Tibial nerve (tissue), 4 donors: ENCODE measurements around the gene DLST.

Experiments
- CTCF ChIP-seq, 5 experiments: fragments of 200-600 bp in 3 of 5; fragments of 450-650 bp in 2 of 5; sonication (generic) in 3 of 5; IDR thresholded peaks; one replicate each; pipeline ENCODE4 v1.5.1; 2016 to 2019; ENCODE audit warnings: antibody characterized with exemption in 5 of 5, mild to moderate bottlenecking in 3 of 5, moderate library complexity in 2 of 5
- EP300 ChIP-seq, 2 donors: sonication (generic); formaldehyde crosslinking; IDR thresholded peaks; one replicate each; pipeline ENCODE4 v1.6.1; 2017; ENCODE audit warnings: antibody characterized with exemption in 2 of 2, mild to moderate bottlenecking in 1 of 2

GRCh38 chr14:74858022-74858421 is 23.7 kb upstream of the DLST start:
- TF ChIP-seq CTCF (IDR thresholded peaks at IDR 0.05), result no peak
- TF ChIP-seq EP300 (IDR thresholded peaks at IDR 0.05), result no peak
